CD4-positive, alpha-beta memory T cell (primary cell): Measurements from ENCODE around the gene AGGF1. TPM values are rescaled to one million over a fixed set of nuclear protein-coding genes. Genes with fewer than 3 reads are reported as not detected.

Experiments used
- CTCF ChIA-PET: fragments of 350-600 bp; sonication (Branson Sonifier 250); formaldehyde crosslinking; loops from one replicate; lab custom pipeline; 2021; ENCODE audit warnings: inconsistent platforms; ENCODE audit not compliant: partially characterized antibody; lab: Charles Lee
- POLR2A ChIA-PET: fragments of 350-600 bp; sonication (Branson Sonifier 250); formaldehyde crosslinking; loops from one replicate; lab custom pipeline; 2021; ENCODE audit not compliant: partially characterized antibody; lab: Charles Lee
- DNase-seq, 5 donors: peaks; one replicate each; pipeline versions ENCODE4 v3.0.0 to v3.0.0-alpha.2; 2020 to 2022; ENCODE audit warnings: mixed read lengths in 1 of 5
- H3K27ac ChIP-seq: one replicate; pipeline ENCODE4 v1.7.0; 2013; ENCODE audit warnings: low read depth, low read length
- H3K27me3 ChIP-seq: 2 replicates; pipeline ENCODE4 v1.7.0; 2013; ENCODE audit warnings: mild to moderate bottlenecking, low read length, moderate library complexity; ENCODE audit not compliant: insufficient read depth
- H3K36me3 ChIP-seq: 2 replicates; pipeline ENCODE4 v1.7.0; 2013; ENCODE audit warnings: mild to moderate bottlenecking, low read length, moderate library complexity; ENCODE audit not compliant: insufficient read depth
- H3K4me1 ChIP-seq: 2 replicates; pipeline ENCODE4 v1.7.0; 2013; ENCODE audit warnings: mild to moderate bottlenecking, low read length, moderate library complexity; ENCODE audit not compliant: insufficient read depth
- H3K4me3 ChIP-seq, 2 donors: one replicate each; pipeline ENCODE4 v1.7.0; 2013; ENCODE audit warnings: low read length in 2 of 2, mild to moderate bottlenecking in 1 of 2
- H3K9me3 ChIP-seq, 2 donors: one replicate each; pipeline ENCODE4 v1.7.0; 2013; ENCODE audit warnings: low read length in 2 of 2, control low read depth in 1 of 2; ENCODE audit not compliant: control insufficient read depth in 1 of 2
- H3K27ac Mint-ChIP-seq, 7 donors: one replicate each; pipeline ENCODE4 v1.8.0; 2020 to 2021; ENCODE audit warnings: mixed read lengths in 7 of 7, mild to moderate bottlenecking in 6 of 7, inconsistent platforms in 3 of 7, moderate library complexity in 3 of 7
- H3K27me3 Mint-ChIP-seq, 2 donors: one replicate each; pipeline ENCODE4 v1.8.0; 2020 to 2021; ENCODE audit warnings: mixed read lengths in 2 of 2
- H3K36me3 Mint-ChIP-seq, 2 donors: one replicate each; pipeline ENCODE4 v1.8.0; 2020 to 2021; ENCODE audit warnings: mixed read lengths in 2 of 2, inconsistent platforms in 1 of 2, mild to moderate bottlenecking in 1 of 2
- H3K4me1 Mint-ChIP-seq, 4 donors: one replicate each; pipeline ENCODE4 v1.8.0; 2020 to 2021; ENCODE audit warnings: mixed read lengths in 4 of 4, mild to moderate bottlenecking in 1 of 4
- H3K4me3 Mint-ChIP-seq, 8 donors: one replicate each; pipeline ENCODE4 v1.8.0; 2020 to 2021; ENCODE audit warnings: mixed read lengths in 8 of 8, mild to moderate bottlenecking in 7 of 8, moderate library complexity in 6 of 8, inconsistent platforms in 3 of 8
- H3K9me3 Mint-ChIP-seq, 8 donors: one replicate each; pipeline ENCODE4 v1.8.0; 2020 to 2021; ENCODE audit warnings: mixed read lengths in 8 of 8, mild to moderate bottlenecking in 5 of 8, inconsistent platforms in 3 of 8, moderate library complexity in 1 of 8
- intact Hi-C: fragments of 100-400 bp; cut with micrococcal nuclease; formaldehyde crosslinking; loops from one replicate; pipeline ENCODE4 v1.15.1; 2023
- polyA plus RNA-seq, 2 donors: library from polyadenylated mRNA; unstranded; fragments of 300-500 nt; fragmentation: Illumina TruSeq; gene quantifications; one replicate each; pipeline ENCODE4 v1.2.3, GENCODE V29; 2021
- total RNA-seq, 2 experiments: library from RNA; stranded (reverse); gene quantifications; one replicate each; pipeline ENCODE4 v1.2.3, GENCODE V29; 2021

Gene AGGF1
- total and polyA plus RNA-seq, 4 experiments from 2014 or later, result 14.2 to 36.1 (median 29.5) TPM

GRCh38 chr5:77028631-77029375, 1.4 kb upstream of the AGGF1 start:
- no peak for DNase-seq
- peaks cover 22 to 47% (median 33%) of the 10 kb centered on the region in 4 donors for H3K4me1 Mint-ChIP-seq
- no peaks in the 10 kb centered on the region for H3K36me3 ChIP-seq
- intact Hi-C loops, result no loop called here
- H3K27ac ChIP-seq, result no peak overlapping the region
- H3K4me3 Mint-ChIP-seq, result peak overlapping the region; percentile 12 to 97 (median 66)
- peaks cover 0 to 18% (median 10%) of the 10 kb centered on the region in 8 donors for H3K9me3 Mint-ChIP-seq
- peaks cover 0 to 7% of the 10 kb centered on the region in 2 donors for H3K9me3 ChIP-seq
- H3K27me3 Mint-ChIP-seq, result peaks cover under 1 to 2% of the 10 kb centered on the region in 2 donors
- ChIA-PET CTCF (no interaction called here), POLR2A (no interaction called here)
- H3K36me3 Mint-ChIP-seq, result peaks cover 0 to 9% of the 10 kb centered on the region in 2 donors
- H3K27ac Mint-ChIP-seq, result peak overlapping the region in 6 of 7 donors; percentile 55 to 85 (median 72)
- H3K4me1 ChIP-seq, result peaks cover 34% of the 10 kb centered on the region
- H3K27me3 ChIP-seq, result no peaks in the 10 kb centered on the region
- H3K4me3 ChIP-seq, result no peak overlapping the region

- Mint-ChIP-seq H3K27me3 (peaks cover 0 to 1% of the 10 kb centered on the region in 2 donors), H3K36me3 (peaks cover under 1 to 13% of the 10 kb centered on the region in 2 donors), H3K4me3 (peak overlapping the region; percentile 81 to 97 (median 94)), H3K4me1 (peaks cover 22 to 49% (median 34%) of the 10 kb centered on the region in 4 donors), H3K9me3 (peaks cover 0 to 18% (median 10%) of the 10 kb centered on the region in 8 donors), H3K27ac (peak overlapping the region; percentile 55 to 97 (median 92))
- Histone ChIP-seq H3K4me1 (peaks cover 34% of the 10 kb centered on the region), H3K36me3 (peaks cover 2% of the 10 kb centered on the region), H3K9me3 (peaks cover 0 to 7% of the 10 kb centered on the region in 2 donors), H3K27ac (peak overlapping the region; percentile 82), H3K4me3 (peak overlapping the region; percentile 31 to 93), H3K27me3 (no peaks in the 10 kb centered on the region)
- intact Hi-C loops, result no loop called here
- no peak for DNase-seq
- CTCF ChIA-PET, result interaction anchor here (1.0 to 1.8 kb wide), 2 partner anchors 57 to 463 kb away, joined by 3 to 6 read pairs; no protein-coding TSS in a partner anchor
- POLR2A ChIA-PET, result interaction anchor here (1.1 to 2.5 kb wide), 10 partner anchors 38 to 1693 kb away, joined by 3 to 13 read pairs (median 5); partner anchors contain the start of genes AP3B1, HMGCR, S100Z and WDR41
Measured at GRCh38 chr5:77029376-77029885, 773 bp upstream of the AGGF1 start.

GRCh38 chr5:77031891-77032290, 1.7 kb downstream of the AGGF1 start:
- peak overlapping the region; percentile 81 to 96 (median 92) for H3K4me3 Mint-ChIP-seq
- peak overlapping the region in 4 of 7 donors; percentile 42 to 97 (median 60) for H3K27ac Mint-ChIP-seq
- H3K36me3 ChIP-seq, result peaks cover 9% of the 10 kb centered on the region
- H3K27me3 ChIP-seq, result no peaks in the 10 kb centered on the region
- peaks cover 34% of the 10 kb centered on the region for H3K4me1 ChIP-seq
- CTCF ChIA-PET, result no interaction called here
- H3K9me3 Mint-ChIP-seq, result peaks cover 0 to 18% (median 10%) of the 10 kb centered on the region in 8 donors
- H3K9me3 ChIP-seq, result peaks cover 0 to 7% of the 10 kb centered on the region in 2 donors
- DNase-seq, result no peak
- H3K36me3 Mint-ChIP-seq, result peaks cover 16 to 36% of the 10 kb centered on the region in 2 donors
- no peak overlapping the region for H3K27ac ChIP-seq
- intact Hi-C loops, result loop anchor here (2.0 to 10.0 kb wide), 3 partner anchors 165 to 1329 kb away; partner anchors contain the start of gene SCAMP1
- no peaks in the 10 kb centered on the region for H3K27me3 Mint-ChIP-seq
- H3K4me3 ChIP-seq, result no peak overlapping the region
- POLR2A ChIA-PET, result interaction anchor here (1.5 to 2.1 kb wide), 2 partner anchors 292 to 1263 kb away, joined by 4 read pairs; partner anchors contain the start of gene AP3B1
- H3K4me1 Mint-ChIP-seq, result peaks cover 26 to 49% (median 35%) of the 10 kb centered on the region in 4 donors

GRCh38 chr5:77032635-77033034, 2.4 kb downstream of the AGGF1 start:
- Histone ChIP-seq H3K27ac (no peak overlapping the region), H3K4me1 (peaks cover 34% of the 10 kb centered on the region), H3K9me3 (peaks cover 0 to 7% of the 10 kb centered on the region in 2 donors), H3K36me3 (peaks cover 14% of the 10 kb centered on the region), H3K4me3 (no peak overlapping the region), H3K27me3 (no peaks in the 10 kb centered on the region)
- Mint-ChIP-seq H3K9me3 (peaks cover 0 to 18% (median 10%) of the 10 kb centered on the region in 8 donors), H3K4me3 (peak overlapping the region in 5 of 8 donors; percentile 25 to 57 (median 35)), H3K36me3 (peaks cover 19 to 40% of the 10 kb centered on the region in 2 donors), H3K27me3 (no peaks in the 10 kb centered on the region), H3K4me1 (peaks cover 26 to 49% (median 38%) of the 10 kb centered on the region in 4 donors), H3K27ac (no peak overlapping the region)
- DNase-seq, result no peak
- ChIA-PET CTCF (no interaction called here), POLR2A (no interaction called here)
- intact Hi-C loops, result loop anchor here (5.0 to 10.0 kb wide), 2 partner anchors 165 to 298 kb away; no protein-coding TSS in a partner anchor

- Histone ChIP-seq H3K36me3 (peaks cover 18% of the 10 kb centered on the region), H3K27me3 (no peaks in the 10 kb centered on the region), H3K4me1 (peaks cover 34% of the 10 kb centered on the region), H3K27ac (no peak overlapping the region), H3K9me3 (peaks cover 0 to 7% of the 10 kb centered on the region in 2 donors), H3K4me3 (no peak overlapping the region)
- Mint-ChIP-seq H3K4me3 (peak overlapping the region in 2 of 8 donors; percentile 7 to 43), H3K27me3 (no peaks in the 10 kb centered on the region), H3K9me3 (peaks cover 0 to 14% (median 8%) of the 10 kb centered on the region in 8 donors), H3K36me3 (peaks cover 19 to 44% of the 10 kb centered on the region in 2 donors), H3K4me1 (peaks cover 27 to 47% (median 37%) of the 10 kb centered on the region in 4 donors), H3K27ac (peak overlapping the region in 3 of 7 donors; percentile 19 to 33 (median 22))
- CTCF ChIA-PET, result interaction anchor here (1.2 kb wide), 1 partner anchor 17 kb away, joined by 3 read pairs; no protein-coding TSS in a partner anchor
- intact Hi-C loops, result loop anchor here (5.0 to 10.0 kb wide), 2 partner anchors 166 to 299 kb away; no protein-coding TSS in a partner anchor
- POLR2A ChIA-PET, result no interaction called here
- no peak for DNase-seq
Measured at GRCh38 chr5:77033338-77033737, 3.1 kb downstream of the AGGF1 start.

GRCh38 chr5:77035950-77036349, 5.7 kb downstream of the AGGF1 start:
- Mint-ChIP-seq H3K9me3 (no peaks in the 10 kb centered on the region), H3K4me1 (peaks cover 19 to 31% (median 24%) of the 10 kb centered on the region in 4 donors), H3K4me3 (no peak overlapping the region), H3K27me3 (no peaks in the 10 kb centered on the region), H3K27ac (peak overlapping the region in 1 of 7 donors; percentile 52), H3K36me3 (peaks cover 39 to 58% of the 10 kb centered on the region in 2 donors)
- Histone ChIP-seq H3K9me3 (no peaks in the 10 kb centered on the region), H3K4me3 (no peak overlapping the region), H3K36me3 (peaks cover 24% of the 10 kb centered on the region), H3K27me3 (no peaks in the 10 kb centered on the region), H3K4me1 (peaks cover 25% of the 10 kb centered on the region), H3K27ac (no peak overlapping the region)
- intact Hi-C loops, result loop anchor here (10.0 kb wide), 1 partner anchor 301 kb away; no protein-coding TSS in a partner anchor
- CTCF ChIA-PET, result no interaction called here
- POLR2A ChIA-PET, result no interaction called here
- no peak for DNase-seq
